Measurements from ENCODE around the gene UCN.
"Not testable (repeated sequence)": the region's sequence is repeated elsewhere in the genome, so short reads cannot be mapped to it uniquely, and the experiment has no call there.

UCN gene

GRCh38 chr2:27281855-27282559 lies 26.2 kb downstream of the UCN start, which contains the start of gene TRIM54:
TRIM54 (plus strand) TSS chr2:27282429; CDS start chr2:27282732, 303 bp downstream.
- no peak for DNase-seq

- no peak for DNase-seq
These were observed 26.8 kb downstream of the UCN start for GRCh38 chr2:27281442-27281841.

GRCh38 chr2:27280826-27281225 lies 27.4 kb downstream of the UCN start:
- DNase-seq: no peak

- no peak for DNase-seq
These were observed 30.2 kb downstream of the UCN start for GRCh38 chr2:27278010-27278409.

- no peak for DNase-seq
These were observed 32.8 kb downstream of the UCN start, which contains the start of gene DNAJC5G for GRCh38 chr2:27275211-27276150. DNAJC5G (plus strand) TSS chr2:27275433; CDS start chr2:27276729, 1,296 bp downstream.

GRCh38 chr2:27272537-27273522 lies 35.4 kb downstream of the UCN start:
- DNase-seq: not testable (repeated sequence)

GRCh38 chr2:27271631-27272340 lies 36.5 kb downstream of the UCN start:
- no peak for DNase-seq

GRCh38 chr2:27270670-27271069 lies 37.6 kb downstream of the UCN start:
- DNase-seq: no peak

- DNase-seq: no peak
These were observed 38.1 kb downstream of the UCN start for GRCh38 chr2:27270131-27270530.

GRCh38 chr2:27268296-27268695 lies 39.9 kb downstream of the UCN start:
- DNase-seq: not testable (repeated sequence)

- DNase-seq: no peak
These were observed 42.7 kb downstream of the UCN start for GRCh38 chr2:27265536-27265870.

- DNase-seq: peak; percentile 45
These were observed 43.3 kb downstream of the UCN start for GRCh38 chr2:27264753-27265535.

- DNase-seq: no peak
These were observed 43.9 kb downstream of the UCN start for GRCh38 chr2:27264253-27264752.

- DNase-seq: no peak
These were observed 44.7 kb downstream of the UCN start for GRCh38 chr2:27263287-27264252.

- DNase-seq: peak; percentile 54
These were observed 45.6 kb downstream of the UCN start, which contains the start of gene SLC30A3 for GRCh38 chr2:27262379-27263286. SLC30A3 (minus strand) TSS chr2:27263047; CDS start chr2:27262906, 141 bp downstream.

GRCh38 chr2:27261926-27262298 lies 46.3 kb downstream of the UCN start:
- no peak for DNase-seq

GRCh38 chr2:27261241-27261925 lies 46.9 kb downstream of the UCN start:
- no peak for DNase-seq

GRCh38 chr2:27258051-27258450 lies 50.2 kb downstream of the UCN start:
- DNase-seq: no peak
